Activated CD4-positive, alpha-beta T cell treated with anti-CD3 and anti-CD28 coated beads, Interleukin-2, amount 50 U/mL, for 4 hours (primary cell): ENCODE results near the gene BAIAP2.

ENCODE experiments used
- DNase-seq, 2 experiments: peaks; one replicate each; pipeline ENCODE4 v3.0.0-alpha.2; 2020

BAIAP2 gene

DNA sequence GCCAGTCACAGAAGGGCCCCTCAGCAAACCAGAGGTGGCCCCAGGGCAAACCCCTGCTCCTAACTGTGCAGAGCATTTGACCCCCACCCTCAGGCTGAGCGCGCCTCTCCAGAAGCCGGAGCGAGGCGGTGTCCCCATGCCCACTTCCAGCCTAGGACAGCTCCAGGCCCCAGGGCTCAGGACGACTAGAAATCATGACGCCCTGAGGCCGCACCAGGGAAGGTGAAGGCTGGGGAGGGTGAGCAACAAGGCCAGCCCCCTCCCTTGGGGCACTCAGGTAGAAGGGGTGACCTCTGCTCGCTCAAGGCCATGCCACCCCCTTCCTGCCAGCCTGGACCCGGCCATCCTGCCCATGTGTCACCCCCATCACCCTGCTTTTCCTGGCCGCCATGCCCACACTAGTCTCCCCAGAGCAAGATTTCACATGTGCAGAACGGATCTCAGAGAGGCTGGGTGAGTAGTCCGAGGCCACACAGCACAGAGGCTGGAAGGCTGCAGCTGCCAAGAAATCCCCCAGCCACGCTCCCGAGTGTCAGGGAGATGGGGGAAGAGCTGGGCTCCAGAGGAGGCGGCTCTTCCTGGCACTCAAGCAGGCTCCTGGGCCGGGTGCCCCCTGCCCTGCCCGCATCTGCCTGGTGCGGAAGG is 128.2 kb downstream of the BAIAP2 start:
- DNase-seq, result no peak

GRCh38 chr17:81163703-81164370 is 128.9 kb downstream of the BAIAP2 start:
- DNase-seq, result no peak

- DNase-seq, result no peak
Observed at GRCh38 chr17:81164371-81165245, 129.7 kb downstream of the BAIAP2 start.

DNA sequence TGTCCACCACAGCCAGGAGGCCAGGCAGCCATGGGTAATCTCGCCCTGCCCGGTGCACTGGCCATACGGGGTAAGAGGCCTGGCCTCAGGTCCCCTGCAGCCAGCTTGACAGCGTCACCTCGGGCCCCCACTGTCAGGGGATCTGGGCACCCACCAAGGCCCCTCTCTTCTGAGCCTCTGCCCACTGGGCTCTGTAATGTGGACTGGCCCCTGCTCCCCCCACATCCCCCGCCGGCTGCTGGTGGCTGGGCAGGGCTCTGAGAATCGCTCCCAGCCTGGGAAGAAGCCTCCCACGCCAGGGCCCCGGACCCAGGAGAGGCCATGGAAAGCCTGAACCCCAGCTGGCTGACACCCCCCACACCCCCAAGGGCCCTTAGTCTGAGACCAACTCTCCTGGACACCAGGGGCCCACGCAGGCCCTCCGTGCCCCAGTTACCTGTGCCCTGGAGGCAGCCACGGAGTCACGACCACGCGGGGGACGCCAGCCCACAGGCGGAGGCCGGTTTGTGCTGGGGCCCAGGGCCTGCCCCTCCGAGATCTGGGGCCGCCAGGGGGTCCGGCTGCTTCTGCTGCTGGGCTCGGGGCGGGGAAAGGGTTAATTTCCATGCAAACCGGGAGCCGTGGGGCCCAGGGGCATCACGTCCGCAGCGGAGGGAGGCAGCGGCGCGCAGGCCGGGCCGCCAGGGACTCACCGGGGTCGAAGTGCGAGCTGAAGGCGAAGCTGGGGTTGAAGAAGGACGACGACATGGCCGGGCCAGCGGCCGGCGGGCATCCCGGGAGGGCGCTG is 130.5 kb downstream of the BAIAP2 start, which contains the start of gene PVALEF:
TSS of gene PVALEF (plus strand) at position 262 of the 787 bp plus-strand sequence. CDS start 15,720 bp downstream, outside the sequence.
- no peak for DNase-seq

- no peak for DNase-seq
Observed at GRCh38 chr17:81166033-81166492, 131.1 kb downstream of the BAIAP2 start, which contains the start of gene AATK. Gene AATK (minus strand): TSS chr17:81166221. CDS start chr17:81165992, 229 bp downstream.
